GM12801 (cell line): ENCODE results near the gene SOCS4.

Experiments used
- CTCF ChIP-seq: IDR thresholded peaks from one replicate; pipeline ENCODE4 v1.5.1; 2011; ENCODE audit warnings: control low read depth; ENCODE audit not compliant: insufficient read length; ENCODE audit errors: extremely low read depth

The SOCS4 gene

DNA sequence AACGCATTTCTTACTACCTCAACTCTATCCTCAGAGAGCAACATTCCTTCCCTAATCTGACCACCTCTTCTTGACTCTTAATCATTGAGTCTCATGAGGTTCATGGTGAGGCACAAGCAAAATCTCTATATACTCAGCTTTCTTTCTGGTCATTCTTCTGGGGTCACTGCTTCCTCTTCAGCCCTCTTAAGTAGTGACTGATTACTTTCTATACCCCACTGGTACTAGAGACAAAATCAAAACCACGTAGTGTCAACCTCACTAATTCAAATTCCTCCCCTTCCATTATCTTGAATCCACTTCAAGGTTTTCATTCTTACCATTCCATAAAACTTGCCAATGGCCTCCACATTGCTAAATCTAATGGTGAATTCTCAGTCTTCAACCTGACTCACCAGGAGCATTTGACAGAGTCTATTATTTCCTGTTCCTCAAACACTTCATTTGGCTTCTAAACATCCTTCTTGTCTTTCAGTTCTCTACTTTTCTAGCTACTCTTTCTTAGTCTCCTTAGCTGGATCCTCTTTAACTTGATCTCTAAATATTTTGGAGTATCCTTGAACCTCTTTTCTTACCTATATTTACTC, 7.0 kb upstream of the SOCS4 start:
- no peak for TF ChIP-seq CTCF

DNA sequence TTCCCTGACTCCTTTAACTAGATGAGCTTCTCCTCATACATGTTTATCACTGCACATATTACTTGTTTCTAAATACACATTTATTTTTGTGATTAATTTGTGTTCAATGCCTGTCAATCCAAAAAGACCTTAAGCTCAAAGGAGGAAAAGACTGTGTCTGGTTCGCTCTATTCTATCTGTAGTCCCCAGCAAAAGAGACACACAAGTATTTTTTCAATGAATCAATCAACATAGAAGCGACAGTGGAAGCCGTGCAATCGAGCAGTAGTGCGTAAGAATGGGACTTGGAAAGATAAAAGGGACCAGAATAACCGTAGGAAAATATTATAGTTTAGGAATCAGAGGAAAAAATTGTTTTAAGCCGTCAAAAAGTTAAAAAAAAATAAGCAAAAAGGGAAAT, 1.1 kb upstream of the SOCS4 start:
- TF ChIP-seq CTCF, result no peak

- TF ChIP-seq CTCF, result no peak
These were observed 619 bp upstream of the SOCS4 start for GRCh38 chr14:55026441-55026792.

DNA sequence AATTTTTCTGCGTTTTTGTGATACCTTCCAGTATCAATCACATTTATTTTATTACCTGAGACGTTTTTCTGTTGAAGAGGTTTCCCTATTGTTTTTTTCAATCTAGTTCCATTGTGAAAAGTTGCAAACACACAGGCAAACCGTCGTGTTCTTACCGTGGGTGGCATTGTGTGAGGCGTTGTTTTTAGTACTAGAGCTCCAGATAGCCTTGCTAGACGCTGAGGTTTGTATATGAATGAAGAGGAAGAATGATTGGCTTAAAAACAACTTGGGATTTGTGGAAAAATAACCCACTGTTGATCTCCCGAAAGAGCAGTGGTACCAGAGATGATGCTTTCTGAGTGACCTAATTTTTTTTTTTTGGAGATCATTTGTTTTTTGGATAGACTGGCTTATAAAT, 1.0 kb downstream of the SOCS4 start:
- no peak for TF ChIP-seq CTCF

GRCh38 chr14:55028476-55028875, 1.4 kb downstream of the SOCS4 start:
- no peak for TF ChIP-seq CTCF

- TF ChIP-seq CTCF, result no peak
These were observed 4.2 kb downstream of the SOCS4 start for GRCh38 chr14:55031190-55031589.

DNA sequence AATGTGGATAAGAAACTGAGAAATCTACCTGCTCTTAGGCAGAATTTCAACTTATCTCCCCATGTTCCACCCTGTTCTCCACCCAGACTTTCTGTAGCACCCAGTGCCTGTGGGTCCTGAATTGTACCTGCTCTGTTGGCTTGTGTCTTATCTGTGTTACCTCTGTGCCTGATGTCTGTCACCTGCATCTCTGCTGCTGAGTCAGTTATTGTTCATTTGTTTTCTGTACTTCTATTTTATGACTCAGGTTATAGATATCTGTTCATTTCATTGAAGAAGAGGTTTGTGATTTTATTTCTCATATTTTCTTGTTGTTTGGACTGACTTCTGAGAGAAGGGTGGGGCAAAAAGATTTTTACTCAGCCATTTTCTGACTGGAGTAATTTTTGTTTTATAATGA, 11.7 kb downstream of the SOCS4 start:
- TF ChIP-seq CTCF, result no peak

DNA sequence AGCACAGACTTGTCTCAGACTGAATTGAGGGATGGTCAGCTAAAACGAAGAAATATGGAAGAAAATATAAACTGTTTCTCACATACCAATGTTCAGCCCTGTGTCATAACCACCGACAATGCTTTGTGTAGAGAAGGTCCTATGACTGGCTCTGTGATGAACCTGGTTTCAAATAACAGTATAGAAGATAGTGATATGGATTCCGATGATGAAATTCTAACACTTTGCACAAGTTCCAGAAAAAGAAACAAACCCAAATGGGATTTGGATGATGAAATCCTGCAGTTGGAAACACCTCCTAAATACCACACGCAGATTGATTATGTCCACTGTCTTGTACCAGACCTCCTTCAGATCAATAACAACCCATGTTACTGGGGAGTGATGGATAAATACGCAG, 16.5 kb downstream of the SOCS4 start:
- TF ChIP-seq CTCF, result no peak
